Omental fat pad (tissue), 4 donors: ENCODE data around the gene INPP4A. TPM values are rescaled to one million over a fixed set of nuclear protein-coding genes. Genes with fewer than 3 reads are reported as not detected.

Source experiments
- ATAC-seq: fragments of 150-250 bp; one replicate; pipeline ENCODE4 v1.9.1; 2016; ENCODE audit warnings: mild to moderate bottlenecking, moderate library complexity; ENCODE audit not compliant: low FRiP score
- DNase-seq: peaks from one replicate; pipeline ENCODE4 v3.0.0-alpha.2; 2019; ENCODE audit warnings: low spot score
- total RNA-seq, 4 donors: library from RNA; depleted of rRNA; stranded (reverse); fragments of >200 nt; gene quantifications; one replicate each; pipeline ENCODE4 v1.1.0, GENCODE V29; 2016
- TF ChIP-seq, protein P1 (sequence below), 3 donors: fragments of 450-650 bp; IDR thresholded peaks; one replicate each; pipeline ENCODE4 v1.5.1; 2016 to 2017; ENCODE audit warnings: antibody characterized with exemption in 3 of 3, mild to moderate bottlenecking in 3 of 3, moderate library complexity in 2 of 3

Gene INPP4A
- total RNA-seq, 4 donors from 2014 or later = 19.6 to 32.2 (median 28.0) TPM

GRCh38 chr2:98634406-98635092 lies 189.9 kb downstream of the INPP4A start:
- TF ChIP-seq, protein P1, sequence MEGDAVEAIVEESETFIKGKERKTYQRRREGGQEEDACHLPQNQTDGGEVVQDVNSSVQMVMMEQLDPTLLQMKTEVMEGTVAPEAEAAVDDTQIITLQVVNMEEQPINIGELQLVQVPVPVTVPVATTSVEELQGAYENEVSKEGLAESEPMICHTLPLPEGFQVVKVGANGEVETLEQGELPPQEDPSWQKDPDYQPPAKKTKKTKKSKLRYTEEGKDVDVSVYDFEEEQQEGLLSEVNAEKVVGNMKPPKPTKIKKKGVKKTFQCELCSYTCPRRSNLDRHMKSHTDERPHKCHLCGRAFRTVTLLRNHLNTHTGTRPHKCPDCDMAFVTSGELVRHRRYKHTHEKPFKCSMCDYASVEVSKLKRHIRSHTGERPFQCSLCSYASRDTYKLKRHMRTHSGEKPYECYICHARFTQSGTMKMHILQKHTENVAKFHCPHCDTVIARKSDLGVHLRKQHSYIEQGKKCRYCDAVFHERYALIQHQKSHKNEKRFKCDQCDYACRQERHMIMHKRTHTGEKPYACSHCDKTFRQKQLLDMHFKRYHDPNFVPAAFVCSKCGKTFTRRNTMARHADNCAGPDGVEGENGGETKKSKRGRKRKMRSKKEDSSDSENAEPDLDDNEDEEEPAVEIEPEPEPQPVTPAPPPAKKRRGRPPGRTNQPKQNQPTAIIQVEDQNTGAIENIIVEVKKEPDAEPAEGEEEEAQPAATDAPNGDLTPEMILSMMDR (IDR thresholded peaks at IDR 0.05) = no peak
- DNase-seq (no peak), ATAC-seq (no peak)

DNA sequence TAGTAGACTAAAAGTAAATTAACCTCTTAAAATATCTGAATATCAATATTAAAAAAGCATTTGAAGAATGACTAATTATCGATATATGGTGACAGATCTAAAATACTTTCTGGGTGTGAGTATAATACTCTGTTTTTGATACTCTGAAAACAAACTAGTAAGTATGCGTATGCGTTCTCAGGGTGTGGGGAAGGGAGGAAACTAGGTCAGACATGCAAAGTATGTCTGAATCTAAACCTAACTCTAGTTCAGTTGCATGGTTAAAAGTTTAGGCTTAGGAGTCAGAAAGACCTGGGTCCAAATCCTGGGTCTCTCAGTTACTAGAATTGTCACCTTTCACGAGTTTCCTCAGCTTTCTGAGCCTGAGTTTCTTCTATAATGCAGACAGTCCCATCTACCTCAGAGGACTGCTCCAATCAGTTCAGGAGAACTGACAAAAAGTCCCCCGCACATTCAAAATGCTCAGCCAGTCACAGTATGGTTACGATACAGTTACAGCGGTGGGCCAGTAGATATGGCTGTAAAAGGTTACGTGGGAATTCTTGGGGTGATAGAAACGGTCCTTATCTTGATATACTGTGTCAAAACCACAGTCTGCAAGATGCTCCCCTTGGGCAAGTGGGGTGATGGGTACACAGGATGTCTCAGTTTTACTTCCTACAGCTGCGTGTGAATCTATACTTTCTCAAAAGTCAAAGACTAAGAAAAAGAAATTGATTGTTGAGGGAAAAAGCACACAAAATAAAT lies 192.9 kb downstream of the INPP4A start:
- no peak for ATAC-seq
- TF ChIP-seq, protein P1 (IDR thresholded peaks at IDR 0.05) = no peak
- DNase-seq = no peak

GRCh38 chr2:98643496-98644100 lies 198.9 kb downstream of the INPP4A start:
- DNase-seq (no peak), ATAC-seq (no peak)
- TF ChIP-seq, protein P1 (IDR thresholded peaks at IDR 0.05) = no peak

Other genes with a start within 250 kb of the INPP4A start
- gene CNGA3, start 98.4 kb upstream of the INPP4A start, total RNA-seq = under 1 TPM in 2 of 4 donors, not detected in 2; 0.25 to 0.47 TPM
- gene COA5, start 163.7 kb downstream of the INPP4A start, total RNA-seq = 10 to 100 TPM; 17.6 to 40.0 (median 21.6) TPM
- 10 to 100 TPM; 32.9 to 56.4 (median 49.7) TPM for gene UNC50, start 163.7 kb downstream of the INPP4A start, total RNA-seq